Measurements from ENCODE around the gene SEC23B. TPM values are rescaled to one million over a fixed set of nuclear protein-coding genes. Genes with fewer than 3 reads are reported as not detected.

Gene SEC23B
- total and polyA plus RNA-seq, 2 of the 13 experiments (the other 11 are each of a cell fraction or from before 2014, with no cell fraction given), result 114 to 120 TPM

DNA sequence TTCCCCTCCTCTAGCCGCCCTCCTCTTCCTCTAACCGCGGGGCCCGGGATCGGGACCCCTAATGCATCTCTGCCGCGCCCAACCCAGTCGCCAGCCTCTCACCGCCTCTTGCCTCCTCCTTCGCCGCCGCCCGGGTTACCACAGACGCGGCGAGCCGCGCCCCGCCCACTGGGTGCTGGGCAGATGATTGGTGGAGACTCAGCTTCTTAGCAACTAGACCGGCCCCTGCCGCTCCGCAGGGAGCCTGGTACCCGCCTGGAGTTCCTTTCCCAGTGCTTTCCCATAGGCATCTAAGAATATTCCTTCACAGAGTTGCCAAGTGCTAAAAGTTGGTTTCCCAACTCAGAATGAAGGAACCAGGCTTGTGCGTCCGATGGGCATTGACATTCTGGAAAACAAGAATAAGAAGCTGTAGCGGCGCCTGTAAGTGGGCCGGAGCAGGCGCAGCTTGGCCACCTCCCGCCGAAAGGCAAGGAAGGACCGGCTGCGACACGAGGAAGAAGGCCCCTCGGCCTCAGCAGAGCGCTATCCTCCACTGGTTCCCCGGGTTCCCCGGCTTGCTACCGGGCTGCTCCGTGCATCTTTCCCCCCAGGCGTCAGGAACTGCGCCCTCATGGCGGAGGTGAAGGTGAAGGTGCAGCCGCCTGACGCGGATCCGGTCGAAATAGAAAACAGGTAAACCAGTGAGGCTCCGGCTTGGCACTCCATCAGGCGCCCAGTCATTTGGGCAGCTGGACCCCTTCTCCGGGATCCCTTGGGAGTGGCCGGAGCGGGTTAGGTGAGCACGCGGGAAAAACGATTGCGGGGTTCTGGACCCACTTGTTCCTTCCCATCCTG, 40.6 kb upstream of the SEC23B start, which contains the start of the genes DZANK1 and POLR3F (continued):
- TF ChIP-seq, protein P1, sequence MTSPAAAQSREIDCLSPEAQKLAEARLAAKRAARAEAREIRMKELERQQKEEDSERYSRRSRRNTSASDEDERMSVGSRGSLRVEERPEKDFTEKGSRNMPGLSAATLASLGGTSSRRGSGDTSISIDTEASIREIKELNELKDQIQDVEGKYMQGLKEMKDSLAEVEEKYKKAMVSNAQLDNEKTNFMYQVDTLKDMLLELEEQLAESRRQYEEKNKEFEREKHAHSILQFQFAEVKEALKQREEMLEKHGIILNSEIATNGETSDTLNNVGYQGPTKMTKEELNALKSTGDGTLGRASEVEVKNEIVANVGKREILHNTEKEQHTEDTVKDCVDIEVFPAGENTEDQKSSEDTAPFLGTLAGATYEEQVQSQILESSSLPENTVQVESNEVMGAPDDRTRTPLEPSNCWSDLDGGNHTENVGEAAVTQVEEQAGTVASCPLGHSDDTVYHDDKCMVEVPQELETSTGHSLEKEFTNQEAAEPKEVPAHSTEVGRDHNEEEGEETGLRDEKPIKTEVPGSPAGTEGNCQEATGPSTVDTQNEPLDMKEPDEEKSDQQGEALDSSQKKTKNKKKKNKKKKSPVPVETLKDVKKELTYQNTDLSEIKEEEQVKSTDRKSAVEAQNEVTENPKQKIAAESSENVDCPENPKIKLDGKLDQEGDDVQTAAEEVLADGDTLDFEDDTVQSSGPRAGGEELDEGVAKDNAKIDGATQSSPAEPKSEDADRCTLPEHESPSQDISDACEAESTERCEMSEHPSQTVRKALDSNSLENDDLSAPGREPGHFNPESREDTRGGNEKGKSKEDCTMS (CRISPR knock-in tag; conservative IDR thresholded peaks at IDR 0.05), result no peak
- peak; percentile 36; the same call in 1 of the 2 replicates for TF ChIP-seq ZNF33A (CRISPR knock-in tag; IDR thresholded peaks at IDR 0.05; ENCODE audit: borderline replicate concordance)
- TF ChIP-seq KDM2A (CRISPR knock-in tag; IDR thresholded peaks at IDR 0.05; ENCODE audit: borderline replicate concordance, low read depth), result peak; percentile 97
- TF ChIP-seq, protein P2, sequence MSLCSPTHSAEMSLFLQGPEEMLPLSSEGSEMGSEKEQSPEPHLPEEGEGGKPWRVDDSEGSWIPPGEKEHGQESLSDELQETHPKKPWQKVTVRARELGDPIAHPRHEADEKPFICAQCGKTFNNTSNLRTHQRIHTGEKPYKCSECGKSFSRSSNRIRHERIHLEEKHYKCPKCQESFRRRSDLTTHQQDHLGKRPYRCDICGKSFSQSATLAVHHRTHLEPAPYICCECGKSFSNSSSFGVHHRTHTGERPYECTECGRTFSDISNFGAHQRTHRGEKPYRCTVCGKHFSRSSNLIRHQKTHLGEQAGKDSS (CRISPR knock-in tag; IDR thresholded peaks at IDR 0.05; ENCODE audit: borderline replicate concordance, low read depth), result no peak; the same call in 1 of the 2 replicates
- no peak for TF ChIP-seq ARNTL (CRISPR knock-in tag; IDR thresholded peaks at IDR 0.05)
- TF ChIP-seq, protein P3, sequence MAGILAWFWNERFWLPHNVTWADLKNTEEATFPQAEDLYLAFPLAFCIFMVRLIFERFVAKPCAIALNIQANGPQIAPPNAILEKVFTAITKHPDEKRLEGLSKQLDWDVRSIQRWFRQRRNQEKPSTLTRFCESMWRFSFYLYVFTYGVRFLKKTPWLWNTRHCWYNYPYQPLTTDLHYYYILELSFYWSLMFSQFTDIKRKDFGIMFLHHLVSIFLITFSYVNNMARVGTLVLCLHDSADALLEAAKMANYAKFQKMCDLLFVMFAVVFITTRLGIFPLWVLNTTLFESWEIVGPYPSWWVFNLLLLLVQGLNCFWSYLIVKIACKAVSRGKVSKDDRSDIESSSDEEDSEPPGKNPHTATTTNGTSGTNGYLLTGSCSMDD (CRISPR knock-in tag; IDR thresholded peaks at IDR 0.05), result 0 out of 2 replicates have a peak, but pooled peaks have one; percentile 50
- TF ChIP-seq, protein P4, sequence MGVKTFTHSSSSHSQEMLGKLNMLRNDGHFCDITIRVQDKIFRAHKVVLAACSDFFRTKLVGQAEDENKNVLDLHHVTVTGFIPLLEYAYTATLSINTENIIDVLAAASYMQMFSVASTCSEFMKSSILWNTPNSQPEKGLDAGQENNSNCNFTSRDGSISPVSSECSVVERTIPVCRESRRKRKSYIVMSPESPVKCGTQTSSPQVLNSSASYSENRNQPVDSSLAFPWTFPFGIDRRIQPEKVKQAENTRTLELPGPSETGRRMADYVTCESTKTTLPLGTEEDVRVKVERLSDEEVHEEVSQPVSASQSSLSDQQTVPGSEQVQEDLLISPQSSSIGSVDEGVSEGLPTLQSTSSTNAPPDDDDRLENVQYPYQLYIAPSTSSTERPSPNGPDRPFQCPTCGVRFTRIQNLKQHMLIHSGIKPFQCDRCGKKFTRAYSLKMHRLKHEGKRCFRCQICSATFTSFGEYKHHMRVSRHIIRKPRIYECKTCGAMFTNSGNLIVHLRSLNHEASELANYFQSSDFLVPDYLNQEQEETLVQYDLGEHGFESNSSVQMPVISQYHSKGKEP (CRISPR knock-in tag; IDR thresholded peaks at IDR 0.05), result peak; percentile 82
- peak; percentile 66; the same call in 1 of the 2 replicates for TF ChIP-seq MTF2 (CRISPR knock-in tag; IDR thresholded peaks at IDR 0.05; ENCODE audit: borderline replicate concordance)
- TF ChIP-seq CHCHD3 (CRISPR knock-in tag; IDR thresholded peaks at IDR 0.05), result 0 out of 2 replicates have a peak, but pooled peaks have one; percentile 75
- TF ChIP-seq KMT2A (CRISPR knock-in tag; IDR thresholded peaks at IDR 0.05), result peak; percentile 96
- peak; percentile 49; the same call in 1 of the 2 replicates for TF ChIP-seq TMF1 (CRISPR knock-in tag; IDR thresholded peaks at IDR 0.05; ENCODE audit: low read depth)
- no peak for TF ChIP-seq IKZF1 (IDR thresholded peaks at IDR 0.05)
- no peak; the same call in 1 of the 2 replicates for TF ChIP-seq ZNF737 (CRISPR knock-in tag; IDR thresholded peaks at IDR 0.05; ENCODE audit: borderline replicate concordance)
- no peak for TF ChIP-seq NFE2L2 (IDR thresholded peaks at IDR 0.05; ENCODE audit: low read length)
- no peak for TF ChIP-seq CEBPG (CRISPR knock-in tag; IDR thresholded peaks at IDR 0.05)
- TF ChIP-seq CBFB (CRISPR knock-in tag; IDR thresholded peaks at IDR 0.05), result peak; percentile 87; the same call in 1 of the 2 replicates
- TF ChIP-seq, protein P5, sequence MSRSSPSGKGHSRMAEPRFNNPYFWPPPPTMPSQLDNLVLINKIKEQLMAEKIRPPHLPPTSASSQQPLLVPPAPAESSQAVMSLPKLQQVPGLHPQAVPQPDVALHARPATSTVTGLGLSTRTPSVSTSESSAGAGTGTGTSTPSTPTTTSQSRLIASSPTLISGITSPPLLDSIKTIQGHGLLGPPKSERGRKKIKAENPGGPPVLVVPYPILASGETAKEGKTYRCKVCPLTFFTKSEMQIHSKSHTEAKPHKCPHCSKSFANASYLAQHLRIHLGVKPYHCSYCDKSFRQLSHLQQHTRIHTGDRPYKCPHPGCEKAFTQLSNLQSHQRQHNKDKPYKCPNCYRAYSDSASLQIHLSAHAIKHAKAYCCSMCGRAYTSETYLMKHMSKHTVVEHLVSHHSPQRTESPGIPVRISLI (CRISPR knock-in tag; IDR thresholded peaks at IDR 0.05; ENCODE audit: borderline replicate concordance), result no peak
- TF ChIP-seq CEBPB (IDR thresholded peaks at IDR 0.05; ENCODE audit: borderline replicate concordance, low read depth, low read length), result no peak
